ENCODE measurements around the gene PHLDA3.

GRCh38 chr1:201454608-201455007 lies 14.4 kb downstream of the PHLDA3 start:
- no peak for TF ChIP-seq POLR2A (IDR thresholded peaks at IDR 0.05; ENCODE audit: low read depth, low read length)
- no peak for TF ChIP-seq CTCF (conservative IDR thresholded peaks at IDR 0.05; ENCODE audit: low read depth, low read length)
- no peak for TF ChIP-seq FOS (IDR thresholded peaks at IDR 0.05; ENCODE audit: low read depth, low read length)
- TF ChIP-seq ELK1 (IDR thresholded peaks at IDR 0.05; ENCODE audit: borderline replicate concordance, low read depth, low read length): no peak
- TF ChIP-seq USF2 (IDR thresholded peaks at IDR 0.05; ENCODE audit: low read depth, low read length): no peak
- TF ChIP-seq RAD21 (IDR thresholded peaks at IDR 0.05; ENCODE audit: low read length): no peak
- TF ChIP-seq MXI1 (IDR thresholded peaks at IDR 0.05; ENCODE audit: borderline replicate concordance, low read depth, low read length): no peak
- TF ChIP-seq NFE2L2 (IDR thresholded peaks at IDR 0.05; ENCODE audit: low read depth, low read length): no peak
- TF ChIP-seq BHLHE40 (IDR thresholded peaks at IDR 0.05; ENCODE audit: low read depth, low read length): no peak
- no peak for TF ChIP-seq MAZ (IDR thresholded peaks at IDR 0.05; ENCODE audit: borderline replicate concordance, low read depth, low read length)
- no peak for TF ChIP-seq RFX5 (IDR thresholded peaks at IDR 0.05; ENCODE audit: low read depth, low read length)
- no peak for TF ChIP-seq CHD1 (IDR thresholded peaks at IDR 0.05; ENCODE audit: low read depth, low read length)
- no peak for TF ChIP-seq CEBPB (IDR thresholded peaks at IDR 0.05; ENCODE audit: low read depth, low read length)
